B cell (primary cell): Measurements from ENCODE around the gene MS4A2. TPM values are rescaled to one million over a fixed set of nuclear protein-coding genes. Genes with fewer than 3 reads are reported as not detected.

Source experiments
- ATAC-seq: fragments of 200-7000 bp; cut with Tn5 transposase; one replicate; pipeline ENCODE4 v1.10.0; 2021; ENCODE audit warnings: low read depth, mild to moderate bottlenecking, moderate number of reproducible peaks, moderate library complexity
- CTCF ChIA-PET: fragments of 350-600 bp; sonication (Branson Sonifier 250); formaldehyde crosslinking; loops from one replicate; lab custom pipeline; 2021; ENCODE audit warnings: antibody characterized with exemption, inconsistent platforms; lab: Charles Lee
- POLR2A ChIA-PET: fragments of 350-600 bp; sonication (Branson Sonifier 250); formaldehyde crosslinking; loops from one replicate; lab custom pipeline; 2021; ENCODE audit warnings: antibody characterized with exemption; lab: Charles Lee
- DNase-seq: peaks from one replicate; pipeline ENCODE4 v3.0.0; 2013
- H2AFZ ChIP-seq: 2 replicates; pipeline ENCODE4 v1.6.1; 2012; ENCODE audit warnings: mild to moderate bottlenecking, low read depth, low read length; ENCODE audit not compliant: insufficient read depth, poor library complexity, severe bottlenecking
- H3K27ac ChIP-seq, 2 donors: 1 replicate in 1 of 2; 2 replicates in 1 of 2; pipeline ENCODE4 v1.5.1; 2012 to 2013; ENCODE audit warnings: low read length in 2 of 2, mild to moderate bottlenecking in 2 of 2, moderate library complexity in 1 of 2
- H3K27me3 ChIP-seq, 4 experiments: fragments of 200-600 bp in 1 of 4; sonication (generic) in 1 of 4; replicated peaks in 1 of 4; 1 replicate in 2 of 4; 2 replicates in 2 of 4; pipeline versions ENCODE4 v1.6.1 to v1.7.0; 2013 to 2016; ENCODE audit warnings: low read length in 3 of 4, mild to moderate bottlenecking in 2 of 4, mixed read lengths in 1 of 4, moderate library complexity in 1 of 4; ENCODE audit not compliant: insufficient read depth in 4 of 4, control insufficient read depth in 3 of 4; ENCODE audit errors: control extremely low read depth in 1 of 4
- H3K36me3 ChIP-seq, 2 experiments: replicated peaks in 1 of 2; 1 replicate in 1 of 2; 2 replicates in 1 of 2; pipeline versions ENCODE4 v1.6.1 to v1.7.1; 2013; ENCODE audit warnings: low read length in 1 of 2; ENCODE audit not compliant: insufficient read depth in 2 of 2, control insufficient read depth in 1 of 2; ENCODE audit errors: control extremely low read depth in 1 of 2, extremely low read depth in 1 of 2
- H3K4me1 ChIP-seq, 2 donors: fragments of 200-600 bp in 1 of 2; sonication (generic) in 1 of 2; 1 replicate in 1 of 2; 2 replicates in 1 of 2; pipeline versions ENCODE4 v1.5.1 to v1.6.1; 2013 to 2017; ENCODE audit warnings: low read length in 2 of 2; ENCODE audit not compliant: control insufficient read depth in 2 of 2, insufficient read depth in 2 of 2
- H3K4me2 ChIP-seq: replicated peaks from 2 replicates; pipeline ENCODE3; 2012; ENCODE audit warnings: mild to moderate bottlenecking, low read depth, low read length; ENCODE audit not compliant: poor library complexity, severe bottlenecking
- H3K4me3 ChIP-seq, 5 experiments: fragments of 200-600 bp in 1 of 5; sonication (generic) in 1 of 5; 1 replicate in 3 of 5; 2 replicates in 2 of 5; pipeline versions ENCODE4 v1.5.1 to v1.7.0; 2011 to 2016; ENCODE audit warnings: low read length in 4 of 5, mild to moderate bottlenecking in 4 of 5, low read depth in 2 of 5, control low read depth in 1 of 5, moderate library complexity in 1 of 5; ENCODE audit not compliant: insufficient read depth in 1 of 5; ENCODE audit errors: control extremely low read depth in 1 of 5, extremely low read depth in 1 of 5
- H3K79me2 ChIP-seq: fragments of 200-600 bp; sonication (generic); one replicate; pipeline ENCODE4 v1.6.0; 2016; ENCODE audit warnings: low read length; ENCODE audit not compliant: control insufficient read depth, insufficient read depth
- H3K9ac ChIP-seq: fragments of 200-600 bp; sonication (generic); 2 replicates; pipeline ENCODE4 v1.6.1; 2017; ENCODE audit warnings: mild to moderate bottlenecking, low read length, moderate library complexity
- H3K9me3 ChIP-seq, 3 donors: one replicate each; pipeline versions ENCODE4 v1.6.1 to v1.7.1; 2013; ENCODE audit warnings: low read length in 2 of 3; ENCODE audit not compliant: control insufficient read depth in 2 of 3, insufficient read depth in 1 of 3; ENCODE audit errors: control extremely low read depth in 1 of 3
- H4K20me1 ChIP-seq: 2 replicates; pipeline ENCODE4 v1.6.0; 2012; ENCODE audit warnings: mild to moderate bottlenecking, low read length; ENCODE audit not compliant: insufficient read depth, control insufficient read depth, poor library complexity, severe bottlenecking
- H3K27ac Mint-ChIP-seq: one replicate; pipeline ENCODE4 v1.8.0; 2021; ENCODE audit warnings: mixed read lengths
- H3K27me3 Mint-ChIP-seq: one replicate; pipeline ENCODE4 v1.8.0; 2021; ENCODE audit warnings: mixed read lengths
- H3K4me1 Mint-ChIP-seq: one replicate; pipeline ENCODE4 v1.8.0; 2021; ENCODE audit warnings: mixed read lengths
- H3K4me3 Mint-ChIP-seq: one replicate; pipeline ENCODE4 v1.8.0; 2021; ENCODE audit warnings: mixed read lengths
- H3K9me3 Mint-ChIP-seq: one replicate; pipeline ENCODE4 v1.8.0; 2022; ENCODE audit warnings: mixed read lengths; ENCODE audit not compliant: insufficient read depth
- CTCF ChIP-seq: fragments of 200-600 bp; IDR thresholded peaks from one replicate; pipeline ENCODE4 v1.8.0; 2022; ENCODE audit warnings: antibody characterized with exemption, mild to moderate bottlenecking
- EZH2 ChIP-seq: IDR thresholded peaks from 2 replicates; pipeline ENCODE4 v1.6.1; 2012; ENCODE audit warnings: borderline replicate concordance, low read depth, mild to moderate bottlenecking, moderate library complexity, low read length; ENCODE audit not compliant: insufficient read depth, poor library complexity, severe bottlenecking
- WGBS: methylation state at CpG from one replicate; pipeline ENCODE4 v1.1.5; 2013; ENCODE audit warnings: missing lambda C conversion rate; ENCODE audit not compliant: insufficient coverage; 5-methylcytosine and 5-hydroxymethylcytosine counted together
- intact Hi-C: fragments of 100-400 bp; cut with micrococcal nuclease; formaldehyde crosslinking; loops from one replicate; pipeline ENCODE4 v1.10.0; 2022
- polyA plus RNA-seq: library from polyadenylated mRNA; depleted of rRNA; stranded (reverse); fragments of >200 nt; gene quantifications from 2 replicates; pipeline ENCODE4 v1.2.3, GENCODE V29; 2012
- total RNA-seq, 2 donors: library from RNA; stranded (reverse); fragments of 120-200 nt in 1 of 2; gene quantifications; 1 replicate in 1 of 2; 2 replicates in 1 of 2; pipeline versions ENCODE4 v1.2.3 to v1.2.4, GENCODE V29; 2013 to 2022

The MS4A2 gene
- total and polyA plus RNA-seq, 2 donors (not counting 1 experiment from before 2014, with no cell fraction given), result not detected

DNA sequence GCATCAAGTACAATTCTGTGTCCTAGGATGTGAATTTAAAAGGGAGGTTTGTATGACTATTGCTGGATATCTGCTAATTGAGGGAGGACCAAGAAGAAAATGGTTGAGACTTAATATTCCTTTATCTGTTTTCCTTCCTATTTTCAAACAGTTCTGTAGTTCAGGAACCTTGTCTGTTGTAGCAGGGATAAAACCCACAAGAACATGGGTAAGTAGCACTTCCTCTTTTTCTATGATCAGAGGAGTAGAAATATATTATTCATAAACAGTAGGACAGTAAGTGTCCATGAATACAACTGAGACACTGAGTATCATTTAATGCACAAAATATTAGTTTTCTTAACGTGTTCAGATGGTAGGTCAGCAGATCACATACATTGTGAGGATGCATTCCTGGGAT lies 24.4 kb upstream of the MS4A2 start:
- H2AFZ ChIP-seq, result no peak overlapping the region
- intact Hi-C loops, result no loop called here
- H3K27me3 ChIP-seq, result no peaks in the 10 kb centered on the region
- TF ChIP-seq EZH2 (no peak), CTCF (no peak)
- ATAC-seq, result no peak
- H3K27ac ChIP-seq, result no peak overlapping the region
- peaks cover 3 to 6% of the 10 kb centered on the region in 2 donors for H3K4me1 ChIP-seq
- no peaks in the 10 kb centered on the region for H3K9me3 ChIP-seq
- no peak overlapping the region for H3K4me3 Mint-ChIP-seq
- H3K4me2 ChIP-seq, result no peak overlapping the region
- no peak overlapping the region for H3K9ac ChIP-seq
- no peak overlapping the region for H3K27ac Mint-ChIP-seq
- peaks cover 4% of the 10 kb centered on the region for H3K4me1 Mint-ChIP-seq
- H4K20me1 ChIP-seq, result no peaks in the 10 kb centered on the region
- no peaks in the 10 kb centered on the region for H3K36me3 ChIP-seq
- POLR2A ChIA-PET, result no interaction called here
- CTCF ChIA-PET, result interaction anchor here (0.6 kb wide), 1 partner anchor 292 kb away, joined by 3 read pairs; no protein-coding TSS in a partner anchor
- DNase-seq, result peak; percentile 33
- H3K9me3 Mint-ChIP-seq, result peaks cover 2% of the 10 kb centered on the region
- peaks cover 9% of the 10 kb centered on the region for H3K27me3 Mint-ChIP-seq
- no peak overlapping the region for H3K4me3 ChIP-seq
- WGBS, result no CpG with 5 or more reads among the region's 1 CpG
- H3K79me2 ChIP-seq, result no peaks in the 10 kb centered on the region

DNA sequence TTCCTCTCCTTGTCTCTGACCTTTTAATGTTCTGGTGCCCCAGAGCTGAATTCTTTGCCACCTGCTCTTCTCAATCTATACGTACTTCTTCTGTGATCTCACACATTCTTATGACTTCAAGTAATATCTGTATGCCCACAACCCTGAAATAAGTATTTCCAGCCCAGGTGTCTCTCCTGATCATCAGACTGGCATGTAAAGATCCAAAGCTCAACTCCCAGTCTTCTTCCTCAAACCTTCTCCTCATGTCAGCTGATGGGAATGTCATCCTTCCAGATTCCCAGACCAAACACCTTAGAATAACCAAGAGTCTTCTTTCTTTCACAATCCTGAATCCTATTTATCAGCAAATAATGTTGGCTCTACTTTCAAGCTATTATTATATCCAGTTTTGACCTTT lies 22.7 kb upstream of the MS4A2 start:
- intact Hi-C loops, result no loop called here
- POLR2A ChIA-PET, result no interaction called here
- ATAC-seq, result no peak
- WGBS, result 78% methylated on average over 1 of the region's 1 CpG
- Mint-ChIP-seq H3K9me3 (no peaks in the 10 kb centered on the region), H3K4me1 (peaks cover 4% of the 10 kb centered on the region), H3K27me3 (peaks cover 10% of the 10 kb centered on the region), H3K27ac (no peak overlapping the region), H3K4me3 (no peak overlapping the region)
- Histone ChIP-seq H3K9me3 (no peaks in the 10 kb centered on the region), H4K20me1 (no peaks in the 10 kb centered on the region), H3K27me3 (no peaks in the 10 kb centered on the region), H3K79me2 (no peaks in the 10 kb centered on the region), H3K36me3 (no peaks in the 10 kb centered on the region), H3K9ac (no peak overlapping the region), H3K4me3 (no peak overlapping the region), H3K4me1 (peaks cover 3 to 6% of the 10 kb centered on the region in 2 donors), H3K27ac (no peak overlapping the region), H2AFZ (no peak overlapping the region), H3K4me2 (no peak overlapping the region)
- CTCF ChIA-PET, result no interaction called here
- TF ChIP-seq CTCF, result no peak
- TF ChIP-seq EZH2, result no peak
- no peak for DNase-seq
